K562 (cell line): ENCODE measurements around the gene ABCF2. TPM values are rescaled to one million over a fixed set of nuclear protein-coding genes. Genes with fewer than 3 reads are reported as not detected.

ENCODE experiments used
- ATAC-seq: fragments of 200-7000 bp; cut with Tn5 transposase; 3 replicates; pipeline ENCODE4 v1.9.1; 2020; ENCODE audit warnings: moderate library complexity
- BruUV-seq: library from RNA; stranded (reverse); fragments of 400-500 nt; replicated peaks from 2 replicates; lab custom pipeline; 2021; lab: Mats Ljungman, UMichigan
- CTCF ChIA-PET: fragments of 300-600 bp; formaldehyde crosslinking; extraction: SDS; loops from one replicate; lab custom pipeline; 2021; ENCODE audit warnings: low intra/inter-chr PET ratio; lab: Yijun Ruan, JAX
- POLR2A ChIA-PET: fragments of 300-600, 350-650 bp; sonication (Branson Sonifier 250); formaldehyde crosslinking; extraction: SDS; loops from one replicate; lab custom pipeline; 2021; ENCODE audit warnings: antibody characterized with exemption, inconsistent platforms; lab: Yijun Ruan, JAX
- DNase-seq, 4 experiments: peaks; one replicate each; pipeline versions ENCODE4 v3.0.0 to v3.0.0-alpha.2; 2011 to 2018; ENCODE audit warnings: low spot score in 3 of 4, mixed read lengths in 3 of 4; ENCODE audit errors: extremely low read depth in 1 of 4
- FAIRE-seq: peaks from 2 replicates; lab custom pipeline; 2011; peaks lifted over from hg19 to GRCh38; lab: Jason Lieb, UNC
- H2AFZ ChIP-seq: 2 replicates; pipeline ENCODE4 v1.6.0; 2011; ENCODE audit warnings: low read depth, low read length, control low read depth, inconsistent platforms
- H3K27ac ChIP-seq: fragments of 200-600 bp; 3 replicates; pipeline ENCODE4 v1.8.0; 2011; ENCODE audit warnings: low read depth, mild to moderate bottlenecking, control low read depth, inconsistent platforms, low read length, moderate library complexity, mixed read lengths; ENCODE audit errors: extremely low read depth
- H3K27me3 ChIP-seq, 2 experiments: fragments of 300-600 bp in 1 of 2; 2 replicates in 1 of 2; 3 replicates in 1 of 2; pipeline versions ENCODE4 v1.6.0 to v1.8.0; 2011; ENCODE audit warnings: inconsistent platforms in 2 of 2, low read length in 2 of 2, mild to moderate bottlenecking in 1 of 2, mixed read lengths in 1 of 2, moderate library complexity in 1 of 2; ENCODE audit not compliant: control insufficient read depth in 2 of 2, insufficient read depth in 2 of 2
- H3K36me3 ChIP-seq: fragments of 300-600 bp; 3 replicates; pipeline ENCODE4 v1.8.0; 2011; ENCODE audit warnings: mild to moderate bottlenecking, low read length, inconsistent platforms; ENCODE audit not compliant: control insufficient read depth, insufficient read depth
- H3K4me1 ChIP-seq, 2 experiments: fragments of 200-600 bp in 1 of 2; replicated peaks in 1 of 2; 2 replicates in 1 of 2; 3 replicates in 1 of 2; pipeline versions ENCODE4 v1.5.1 to v1.8.0; 2011; ENCODE audit warnings: inconsistent platforms in 2 of 2, low read length in 2 of 2, mild to moderate bottlenecking in 1 of 2, mixed read lengths in 1 of 2, moderate library complexity in 1 of 2; ENCODE audit not compliant: control insufficient read depth in 2 of 2, insufficient read depth in 2 of 2
- H3K4me2 ChIP-seq: 2 replicates; pipeline ENCODE4 v1.6.1; 2011; ENCODE audit warnings: low read length, control low read depth, inconsistent platforms, mixed read lengths; ENCODE audit not compliant: insufficient read depth
- H3K4me3 ChIP-seq: fragments of 200-600 bp; sonication (generic), shearing (Covaris generic); 2 replicates; pipeline ENCODE4 v1.5.1; 2016; ENCODE audit warnings: control low read depth, inconsistent platforms
- H3K79me2 ChIP-seq: fragments of 200-600 bp; 3 replicates; pipeline ENCODE4 v1.8.0; 2011; ENCODE audit warnings: low read length, inconsistent platforms; ENCODE audit not compliant: control insufficient read depth, insufficient read depth
- H3K9ac ChIP-seq, 2 experiments: 2 replicates each; pipeline versions ENCODE4 v1.6.0 to v1.6.1; 2011; ENCODE audit warnings: low read depth in 2 of 2, low read length in 2 of 2, control low read depth in 1 of 2, inconsistent platforms in 1 of 2, mild to moderate bottlenecking in 1 of 2, mixed read lengths in 1 of 2; ENCODE audit not compliant: insufficient read depth in 1 of 2
- H3K9me1 ChIP-seq: one replicate; pipeline ENCODE4 v1.6.0; 2011; ENCODE audit warnings: inconsistent platforms, mild to moderate bottlenecking, low read length, moderate library complexity; ENCODE audit not compliant: control insufficient read depth, insufficient read depth
- H3K9me3 ChIP-seq: replicated peaks from 2 replicates; pipeline ENCODE4 v1.5.1; 2011; ENCODE audit warnings: low read depth, low read length, inconsistent platforms; ENCODE audit not compliant: control insufficient read depth, insufficient read depth
- H4K20me1 ChIP-seq: replicated peaks from 2 replicates; pipeline ENCODE4 v1.6.1; 2011; ENCODE audit warnings: low read length, inconsistent platforms, mixed read lengths; ENCODE audit not compliant: control insufficient read depth, insufficient read depth
- ARID1B ChIP-seq: fragments of 450-650 bp; IDR thresholded peaks from 2 replicates; pipeline ENCODE4 v1.6.1; 2016; ENCODE audit warnings: antibody characterized with exemption, mild to moderate bottlenecking, inconsistent platforms
- ATF4 ChIP-seq: fragments of 450-650 bp; formaldehyde crosslinking; IDR thresholded peaks from 2 replicates; pipeline ENCODE4 v1.4.0; 2022; ENCODE audit warnings: mild to moderate bottlenecking, moderate library complexity
- CBX1 ChIP-seq: sonication (generic); IDR thresholded peaks from 2 replicates; pipeline ENCODE4 v1.6.1; 2016; ENCODE audit warnings: antibody characterized with exemption, low read depth, mild to moderate bottlenecking
- CEBPG ChIP-seq, 3 experiments: fragments of 200-800 bp in 1 of 3; sonication (Bioruptor generic) in 1 of 3; sonication (generic) in 1 of 3; formaldehyde crosslinking in 1 of 3; IDR thresholded peaks in 2 of 3; conservative IDR thresholded peaks in 1 of 3; 2 replicates each; pipeline versions ENCODE4 v1.6.1 to v1.8.0; 2016 to 2022; ENCODE audit warnings: missing compliant biosample characterization in 2 of 3, missing genetic modification characterization in 2 of 3, mild to moderate bottlenecking in 1 of 3, missing genetic modification reagents in 1 of 3
- EP400 ChIP-seq: fragments of 450-650 bp; IDR thresholded peaks from 2 replicates; pipeline ENCODE4 v1.6.1; 2017; ENCODE audit warnings: antibody characterized with exemption, mild to moderate bottlenecking, moderate library complexity
- ETV6 ChIP-seq, 3 experiments: fragments of 150-350 bp in 1 of 3; sonication (generic) in 1 of 3; formaldehyde crosslinking in 1 of 3; IDR thresholded peaks; 2 replicates each; pipeline versions ENCODE4 v1.6.1 to v1.8.0; 2014 to 2022; ENCODE audit warnings: borderline replicate concordance in 2 of 3, low read depth in 2 of 3, antibody characterized with exemption in 1 of 3, low read length in 1 of 3, mild to moderate bottlenecking in 1 of 3, missing genetic modification reagents in 1 of 3
- FOXA3 ChIP-seq, 2 experiments: fragments of 450-650 bp in 1 of 2; sonication (generic) in 1 of 2; formaldehyde crosslinking; IDR thresholded peaks in 1 of 2; conservative IDR thresholded peaks in 1 of 2; 2 replicates each; pipeline versions ENCODE4 v1.4.0 to v1.8.0; 2020 to 2022; ENCODE audit warnings: mild to moderate bottlenecking in 2 of 2, missing genetic modification reagents in 1 of 2
- IRF2 ChIP-seq: sonication (generic); formaldehyde crosslinking; IDR thresholded peaks from 2 replicates; pipeline ENCODE4 v1.8.1; 2022; ENCODE audit warnings: mild to moderate bottlenecking, missing genetic modification reagents
- REST ChIP-seq, 2 experiments: fragments of 450-650 bp; formaldehyde crosslinking in 1 of 2; IDR thresholded peaks; 2 replicates each; pipeline versions ENCODE4 v1.4.0 to v1.6.1; 2014 to 2020; ENCODE audit warnings: mild to moderate bottlenecking in 2 of 2, borderline replicate concordance in 1 of 2, low read depth in 1 of 2
- RFX7 ChIP-seq: fragments of 250-450 bp; sonication (Bioruptor Pico); IDR thresholded peaks from 2 replicates; pipeline ENCODE4 v1.5.1; 2021; ENCODE audit warnings: mild to moderate bottlenecking
- WGBS: fragments of 100-300 bp; shearing (Covaris generic); methylation state at CpG from one replicate; pipeline ENCODE4 v1.1.6; 2016; ENCODE audit warnings: low coverage, mixed read lengths; ENCODE audit not compliant: insufficient coverage; ENCODE audit errors: missing lambda C conversion rate; 5-methylcytosine and 5-hydroxymethylcytosine counted together
- in situ Hi-C: fragments of 300-500 bp; cut with MboI; formaldehyde crosslinking; loops from 4 replicates; pipeline ENCODE4 v1.15.0; 2018; ENCODE audit warnings: inconsistent platforms, mixed read lengths
- intact Hi-C: fragments of 100-400 bp; cut with micrococcal nuclease; formaldehyde crosslinking; loops from 2 replicates; pipeline ENCODE4 v1.14.2; 2022
- polyA plus RNA-seq, 8 experiments: library from polyadenylated mRNA; depleted of rRNA in 4 of 8; stranded (reverse) in 5 of 8; unstranded in 3 of 8; fragments of >200 nt; fragmentation: Nextera tagmentation in 2 of 8; fragmentation: Illumina TruSeq in 1 of 8; extraction: Ambion mirVana in 2 of 8; extraction: Trizol in 1 of 8; gene quantifications; 2 replicates each; pipeline versions ENCODE4 v1.2.1 to v1.2.3, GENCODE V29; 2011 to 2014; ENCODE audit warnings: inconsistent platforms in 1 of 8, missing spikeins in 1 of 8
- total RNA-seq, 7 experiments: library from RNA; depleted of rRNA in 6 of 7; stranded (reverse); fragments of >200 nt in 6 of 7; fragmentation: Illumina TruSeq in 2 of 7; extraction: Trizol in 2 of 7; gene quantifications; 2 replicates each; pipeline versions ENCODE4 v1.2.1 to v1.2.3, GENCODE V29; 2011 to 2021; ENCODE audit warnings: low replicate concordance in 1 of 7

ABCF2 gene
- total and polyA plus RNA-seq, 9 of the 15 experiments (the other 6 are each of a cell fraction or from before 2014, with no cell fraction given), result 62.1 to 224 (median 113) TPM

GRCh38 chr7:151204383-151205032 lies 22.5 kb downstream of the ABCF2 start:
- peak; percentile 54 for ATAC-seq
- TF ChIP-seq FOXA3 (CRISPR knock-in tag; conservative IDR thresholded peaks at IDR 0.05 in 1 of 2, IDR thresholded peaks at IDR 0.05 in 1 of 2) (peak in 1 of 2 experiments; percentile 70; a peak in 2 of 4 replicates), EP400 (no peak), ATF4 (CRISPR knock-in tag) (no peak), RFX7 (CRISPR knock-in tag) (no peak), REST (IDR thresholded peaks at IDR 0.05; ENCODE audit: borderline replicate concordance) (peak; percentile 36; the same call in 1 of the 2 replicates), REST (CRISPR knock-in tag; IDR thresholded peaks at IDR 0.05; ENCODE audit: low read depth) (no peak), ETV6 (IDR thresholded peaks at IDR 0.05; ENCODE audit: borderline replicate concordance in 1 of 2, low read depth in 2 of 2, low read length in 1 of 2) (no peak), ETV6 (CRISPR knock-in tag; IDR thresholded peaks at IDR 0.05; ENCODE audit: borderline replicate concordance) (peak; percentile 52; the same call in 1 of the 2 replicates), IRF2 (CRISPR knock-in tag) (peak; percentile 63; the same call in 1 of the 2 replicates), ARID1B (no peak), CBX1 (0 out of 2 replicates have a peak, but pooled peaks have one; percentile 34), CEBPG (CRISPR knock-in tag; IDR thresholded peaks at IDR 0.05) (no peak), CEBPG (tag; conservative IDR thresholded peaks at IDR 0.05 in 1 of 2, IDR thresholded peaks at IDR 0.05 in 1 of 2) (no peak)

More at GRCh38 chr7:151204383-151205032, 22.5 kb downstream of the ABCF2 start:
- no peak overlapping the region for H3K4me2 ChIP-seq
- ChIA-PET CTCF (interaction anchor here (1.9 kb wide), 1 partner anchor 41 kb away, joined by 11 read pairs; no protein-coding TSS in a partner anchor), POLR2A (interaction anchor here (0.6 to 2.0 kb wide), 5 partner anchors 8 to 426 kb away, joined by 3 to 7 read pairs (median 3); no protein-coding TSS in a partner anchor)
- BruUV-seq, result no TSS peak
- H3K9ac ChIP-seq, result 0 out of 4 replicates have a peak overlapping the region, but pooled peaks of 1 of the 2 experiments have one; percentile 11
- no peak overlapping the region for H3K4me3 ChIP-seq
- DNase-seq, result peak; percentile 53 to 80 (median 70)
- no peaks in the 10 kb centered on the region for H3K79me2 ChIP-seq
- H4K20me1 ChIP-seq, result peaks cover 31% of the 10 kb centered on the region
- no peak for FAIRE-seq
- H2AFZ ChIP-seq, result no peak overlapping the region
- intact Hi-C loops (no loop called here), in situ Hi-C loops (no loop called here)
- peaks cover 15 to 20% of the 10 kb centered on the region in 2 experiments for H3K4me1 ChIP-seq
- WGBS, result 15% methylated on average over 48 of the region's 48 CpGs
- H3K36me3 ChIP-seq, result no peaks in the 10 kb centered on the region
- peaks cover 62 to 63% of the 10 kb centered on the region in 2 experiments; a peak in 4 of 5 replicates for H3K27me3 ChIP-seq
- H3K9me1 ChIP-seq, result no peaks in the 10 kb centered on the region
- no peak overlapping the region for H3K27ac ChIP-seq
- H3K9me3 ChIP-seq, result no peaks in the 10 kb centered on the region
